Measurements from ENCODE around the gene SOX8. TPM values are rescaled to one million over a fixed set of nuclear protein-coding genes. Genes with fewer than 3 reads are reported as not detected.
A peak's percentile ranks its signal among the peaks of the same experiment; 100 is the strongest.
"Not testable (repeated sequence)": the region's sequence is repeated elsewhere in the genome, so short reads cannot be mapped to it uniquely, and the experiment has no call there.

The SOX8 gene
- total RNA-seq, 2 experiments from 2014 or later = 2.0 to 2.6 TPM

- no peaks in the 10 kb centered on the region for H3K27me3 Mint-ChIP-seq
- intact Hi-C loops (cut with micrococcal nuclease) = no loop called here
- ChIA-PET CTCF (no interaction called here), POLR2A (no interaction called here)
- no peaks in the 10 kb centered on the region for H3K36me3 Mint-ChIP-seq
- H3K27ac Mint-ChIP-seq = no peak overlapping the region
- DNase-seq = no peak
- H3K4me3 Mint-ChIP-seq = no peak overlapping the region
- no peaks in the 10 kb centered on the region for H3K4me1 Mint-ChIP-seq (ENCODE audit: low read depth)
- no peaks in the 10 kb centered on the region for H3K9me3 Mint-ChIP-seq
Measured at GRCh38 chr16:1013593-1013900, 32.0 kb downstream of the SOX8 start.

- Mint-ChIP-seq H3K9me3 (no peaks in the 10 kb centered on the region), H3K27ac (no peak overlapping the region), H3K4me3 (no peak overlapping the region), H3K36me3 (no peaks in the 10 kb centered on the region), H3K27me3 (peaks cover 2% of the 10 kb centered on the region), H3K4me1 (ENCODE audit: low read depth) (no peaks in the 10 kb centered on the region)
- DNase-seq = no peak
- intact Hi-C loops (cut with micrococcal nuclease) = no loop called here
- ChIA-PET CTCF (no interaction called here), POLR2A (no interaction called here)
Measured at GRCh38 chr16:1014221-1014620, 32.7 kb downstream of the SOX8 start.

GRCh38 chr16:1014771-1015495, 33.4 kb downstream of the SOX8 start:
- Mint-ChIP-seq H3K9me3 (no peaks in the 10 kb centered on the region), H3K4me3 (no peak overlapping the region), H3K4me1 (ENCODE audit: low read depth) (no peaks in the 10 kb centered on the region), H3K27ac (no peak overlapping the region), H3K36me3 (no peaks in the 10 kb centered on the region), H3K27me3 (peaks cover 2% of the 10 kb centered on the region)
- no peak for DNase-seq
- intact Hi-C loops (cut with micrococcal nuclease) = no loop called here
- POLR2A ChIA-PET = no interaction called here
- CTCF ChIA-PET = no interaction called here

- H3K27me3 Mint-ChIP-seq = peaks cover 2% of the 10 kb centered on the region
Measured at GRCh38 chr16:1018447-1019198, 37.1 kb downstream of the SOX8 start.

GRCh38 chr16:1019231-1020090, 37.9 kb downstream of the SOX8 start:
- peaks cover 2% of the 10 kb centered on the region for H3K27me3 Mint-ChIP-seq
- ChIA-PET CTCF (no interaction called here), POLR2A (no interaction called here)
- no peak overlapping the region for H3K27ac Mint-ChIP-seq
- no peaks in the 10 kb centered on the region for H3K9me3 Mint-ChIP-seq
- no peaks in the 10 kb centered on the region for H3K4me1 Mint-ChIP-seq (ENCODE audit: low read depth)
- H3K4me3 Mint-ChIP-seq = no peak overlapping the region
- H3K36me3 Mint-ChIP-seq = no peaks in the 10 kb centered on the region
- intact Hi-C loops (cut with micrococcal nuclease) = no loop called here
- no peak for DNase-seq

More at GRCh38 chr16:1018447-1019198, 37.1 kb downstream of the SOX8 start:
- H3K4me1 Mint-ChIP-seq (ENCODE audit: low read depth) = no peaks in the 10 kb centered on the region
- intact Hi-C loops (cut with micrococcal nuclease) = no loop called here
- H3K27ac Mint-ChIP-seq = peak overlapping the region; percentile 28
- no peaks in the 10 kb centered on the region for H3K36me3 Mint-ChIP-seq
- POLR2A ChIA-PET = no interaction called here
- CTCF ChIA-PET = no interaction called here
- H3K4me3 Mint-ChIP-seq = no peak overlapping the region
- H3K9me3 Mint-ChIP-seq = no peaks in the 10 kb centered on the region
- no peak for DNase-seq

GRCh38 chr16:1020091-1020399, 38.5 kb downstream of the SOX8 start:
- intact Hi-C loops (cut with micrococcal nuclease) = no loop called here
- DNase-seq = no peak
- no peaks in the 10 kb centered on the region for H3K36me3 Mint-ChIP-seq
- no peak overlapping the region for H3K27ac Mint-ChIP-seq
- H3K4me1 Mint-ChIP-seq (ENCODE audit: low read depth) = no peaks in the 10 kb centered on the region
- H3K27me3 Mint-ChIP-seq = peaks cover 2% of the 10 kb centered on the region
- CTCF ChIA-PET = no interaction called here
- H3K4me3 Mint-ChIP-seq = no peak overlapping the region
- POLR2A ChIA-PET = no interaction called here
- no peaks in the 10 kb centered on the region for H3K9me3 Mint-ChIP-seq

- peaks cover 2% of the 10 kb centered on the region for H3K27me3 Mint-ChIP-seq
- H3K27ac Mint-ChIP-seq = no peak overlapping the region
- CTCF ChIA-PET = no interaction called here
- no peak for DNase-seq
- no peaks in the 10 kb centered on the region for H3K36me3 Mint-ChIP-seq
- POLR2A ChIA-PET = no interaction called here
- intact Hi-C loops (cut with micrococcal nuclease) = no loop called here
- H3K9me3 Mint-ChIP-seq = no peaks in the 10 kb centered on the region
- H3K4me3 Mint-ChIP-seq = no peak overlapping the region
- H3K4me1 Mint-ChIP-seq (ENCODE audit: low read depth) = no peaks in the 10 kb centered on the region
Measured at GRCh38 chr16:1020591-1020990, 39.0 kb downstream of the SOX8 start.

GRCh38 chr16:1021553-1022160, 40.1 kb downstream of the SOX8 start:
- Mint-ChIP-seq H3K4me1 (ENCODE audit: low read depth) (no peaks in the 10 kb centered on the region), H3K27me3 (peaks cover 2% of the 10 kb centered on the region), H3K4me3 (no peak overlapping the region), H3K27ac (no peak overlapping the region), H3K36me3 (no peaks in the 10 kb centered on the region), H3K9me3 (no peaks in the 10 kb centered on the region)
- CTCF ChIA-PET = no interaction called here
- no peak for DNase-seq
- POLR2A ChIA-PET = no interaction called here
- intact Hi-C loops (cut with micrococcal nuclease) = no loop called here

GRCh38 chr16:1022466-1022865, 40.9 kb downstream of the SOX8 start:
- no peak overlapping the region for H3K27ac Mint-ChIP-seq
- H3K36me3 Mint-ChIP-seq = no peaks in the 10 kb centered on the region
- no peaks in the 10 kb centered on the region for H3K4me1 Mint-ChIP-seq (ENCODE audit: low read depth)
- peaks cover 2% of the 10 kb centered on the region for H3K27me3 Mint-ChIP-seq
- H3K4me3 Mint-ChIP-seq = no peak overlapping the region
- intact Hi-C loops (cut with micrococcal nuclease) = no loop called here
- H3K9me3 Mint-ChIP-seq = no peaks in the 10 kb centered on the region
- CTCF ChIA-PET = no interaction called here
- DNase-seq = no peak
- POLR2A ChIA-PET = no interaction called here

GRCh38 chr16:1024138-1024537, 42.6 kb downstream of the SOX8 start:
- Mint-ChIP-seq H3K9me3 (no peaks in the 10 kb centered on the region), H3K4me3 (no peak overlapping the region), H3K4me1 (ENCODE audit: low read depth) (no peaks in the 10 kb centered on the region), H3K27ac (no peak overlapping the region), H3K36me3 (no peaks in the 10 kb centered on the region), H3K27me3 (peaks cover 3% of the 10 kb centered on the region)
- no peak for DNase-seq
- ChIA-PET POLR2A (no interaction called here), CTCF (no interaction called here)
- intact Hi-C loops (cut with micrococcal nuclease) = no loop called here

- H3K4me1 Mint-ChIP-seq (ENCODE audit: low read depth); H3K9me3 Mint-ChIP-seq; intact Hi-C loops (cut with micrococcal nuclease); H3K4me3 Mint-ChIP-seq; CTCF ChIA-PET; H3K36me3 Mint-ChIP-seq; H3K27me3 Mint-ChIP-seq; POLR2A ChIA-PET; H3K27ac Mint-ChIP-seq: not testable (repeated sequence)
- DNase-seq = peak; percentile 21
Measured at GRCh38 chr16:1025183-1025809, 43.7 kb downstream of the SOX8 start.

GRCh38 chr16:1026057-1026783, 44.6 kb downstream of the SOX8 start:
- intact Hi-C loops (cut with micrococcal nuclease) = no loop called here
- Mint-ChIP-seq H3K27ac (no peak overlapping the region), H3K27me3 (peaks cover 7% of the 10 kb centered on the region), H3K4me3 (no peak overlapping the region), H3K36me3 (no peaks in the 10 kb centered on the region), H3K9me3 (no peaks in the 10 kb centered on the region), H3K4me1 (ENCODE audit: low read depth) (no peaks in the 10 kb centered on the region)
- DNase-seq = no peak
- CTCF ChIA-PET = no interaction called here
- POLR2A ChIA-PET = no interaction called here
